B cell (primary cell): Measurements from ENCODE around the gene COQ8A.

Source experiments
- EZH2 ChIP-seq: IDR thresholded peaks from 2 replicates; pipeline ENCODE4 v1.6.1; 2012; ENCODE audit warnings: borderline replicate concordance, low read depth, mild to moderate bottlenecking, moderate library complexity, low read length; ENCODE audit not compliant: insufficient read depth, poor library complexity, severe bottlenecking
- TF ChIP-seq, protein P1 (sequence below): fragments of 200-600 bp; IDR thresholded peaks from one replicate; pipeline ENCODE4 v1.8.0; 2022; ENCODE audit warnings: antibody characterized with exemption, mild to moderate bottlenecking

DNA sequence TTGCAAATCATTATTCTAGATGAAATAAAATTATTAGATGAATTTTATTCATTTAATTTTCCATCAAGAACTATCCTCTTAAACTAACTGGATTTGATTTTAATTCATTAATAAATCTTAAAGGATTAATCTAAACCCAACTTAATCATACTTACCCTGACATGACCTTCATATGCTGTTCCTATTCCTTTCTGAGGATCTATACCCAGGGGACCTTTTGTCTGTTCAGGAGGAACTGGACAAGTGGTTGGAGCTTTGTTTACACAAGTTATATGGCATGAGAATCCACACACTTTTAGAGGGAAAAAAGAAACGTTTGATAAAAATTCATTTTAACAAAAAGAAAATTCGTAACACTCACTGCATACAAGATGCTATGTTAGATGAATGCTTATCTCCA, 95.2 kb downstream of the COQ8A start:
- TF ChIP-seq, protein P1, sequence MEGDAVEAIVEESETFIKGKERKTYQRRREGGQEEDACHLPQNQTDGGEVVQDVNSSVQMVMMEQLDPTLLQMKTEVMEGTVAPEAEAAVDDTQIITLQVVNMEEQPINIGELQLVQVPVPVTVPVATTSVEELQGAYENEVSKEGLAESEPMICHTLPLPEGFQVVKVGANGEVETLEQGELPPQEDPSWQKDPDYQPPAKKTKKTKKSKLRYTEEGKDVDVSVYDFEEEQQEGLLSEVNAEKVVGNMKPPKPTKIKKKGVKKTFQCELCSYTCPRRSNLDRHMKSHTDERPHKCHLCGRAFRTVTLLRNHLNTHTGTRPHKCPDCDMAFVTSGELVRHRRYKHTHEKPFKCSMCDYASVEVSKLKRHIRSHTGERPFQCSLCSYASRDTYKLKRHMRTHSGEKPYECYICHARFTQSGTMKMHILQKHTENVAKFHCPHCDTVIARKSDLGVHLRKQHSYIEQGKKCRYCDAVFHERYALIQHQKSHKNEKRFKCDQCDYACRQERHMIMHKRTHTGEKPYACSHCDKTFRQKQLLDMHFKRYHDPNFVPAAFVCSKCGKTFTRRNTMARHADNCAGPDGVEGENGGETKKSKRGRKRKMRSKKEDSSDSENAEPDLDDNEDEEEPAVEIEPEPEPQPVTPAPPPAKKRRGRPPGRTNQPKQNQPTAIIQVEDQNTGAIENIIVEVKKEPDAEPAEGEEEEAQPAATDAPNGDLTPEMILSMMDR: no peak
- no peak for TF ChIP-seq EZH2
